Uterus (tissue), 2 donors: ENCODE results near the gene ATP5F1D.

Source experiments
- POLR2A ChIP-seq, 2 donors: fragments of 450-650 bp; IDR thresholded peaks; one replicate each; pipeline ENCODE4 v1.6.1; 2016; ENCODE audit warnings: antibody characterized with exemption in 2 of 2, mild to moderate bottlenecking in 1 of 2, moderate library complexity in 1 of 2
- TF ChIP-seq, protein P1 (sequence below), 4 experiments: fragments of 200-600 bp in 2 of 4; fragments of 450-650 bp in 2 of 4; sonication (generic) in 2 of 4; IDR thresholded peaks; one replicate each; pipeline ENCODE4 v1.5.1; 2016 to 2019; ENCODE audit warnings: antibody characterized with exemption in 4 of 4, mild to moderate bottlenecking in 2 of 4, moderate library complexity in 1 of 4

DNA sequence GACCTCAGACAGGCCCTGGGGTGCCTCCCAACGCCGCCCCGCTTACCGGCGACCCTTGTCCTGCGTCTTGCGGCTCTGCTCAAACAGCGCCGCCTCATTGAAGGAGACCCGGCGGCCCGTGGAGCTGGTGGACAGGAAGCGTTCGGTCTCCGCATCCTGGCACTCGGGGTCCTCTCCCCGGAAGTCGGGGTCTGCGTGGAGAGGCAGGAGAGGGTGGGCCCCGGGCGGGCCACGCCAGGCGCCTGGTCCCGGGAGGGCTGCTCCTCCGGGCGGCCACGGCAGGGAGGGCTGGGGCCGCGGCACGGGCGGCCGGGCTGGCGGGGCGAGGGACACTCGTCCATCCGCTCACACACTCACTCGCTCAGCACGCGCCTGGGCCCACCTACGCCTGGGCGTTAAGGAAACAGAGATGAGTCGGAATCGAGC is 6.6 kb upstream of the ATP5F1D start:
- TF ChIP-seq, protein P1, sequence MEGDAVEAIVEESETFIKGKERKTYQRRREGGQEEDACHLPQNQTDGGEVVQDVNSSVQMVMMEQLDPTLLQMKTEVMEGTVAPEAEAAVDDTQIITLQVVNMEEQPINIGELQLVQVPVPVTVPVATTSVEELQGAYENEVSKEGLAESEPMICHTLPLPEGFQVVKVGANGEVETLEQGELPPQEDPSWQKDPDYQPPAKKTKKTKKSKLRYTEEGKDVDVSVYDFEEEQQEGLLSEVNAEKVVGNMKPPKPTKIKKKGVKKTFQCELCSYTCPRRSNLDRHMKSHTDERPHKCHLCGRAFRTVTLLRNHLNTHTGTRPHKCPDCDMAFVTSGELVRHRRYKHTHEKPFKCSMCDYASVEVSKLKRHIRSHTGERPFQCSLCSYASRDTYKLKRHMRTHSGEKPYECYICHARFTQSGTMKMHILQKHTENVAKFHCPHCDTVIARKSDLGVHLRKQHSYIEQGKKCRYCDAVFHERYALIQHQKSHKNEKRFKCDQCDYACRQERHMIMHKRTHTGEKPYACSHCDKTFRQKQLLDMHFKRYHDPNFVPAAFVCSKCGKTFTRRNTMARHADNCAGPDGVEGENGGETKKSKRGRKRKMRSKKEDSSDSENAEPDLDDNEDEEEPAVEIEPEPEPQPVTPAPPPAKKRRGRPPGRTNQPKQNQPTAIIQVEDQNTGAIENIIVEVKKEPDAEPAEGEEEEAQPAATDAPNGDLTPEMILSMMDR (IDR thresholded peaks at IDR 0.05) = no peak
- TF ChIP-seq POLR2A (IDR thresholded peaks at IDR 0.05) = no peak
